Suppressor macrophage treated with lipopolysaccharide for 4 hours (primary cell): Measurements from ENCODE around the gene FRZB.
"Not testable (repeated sequence)": the region's sequence is repeated elsewhere in the genome, so short reads cannot be mapped to it uniquely, and the experiment has no call there.

Source experiments
- DNase-seq: peaks from one replicate; pipeline ENCODE4 v3.0.0-alpha.2; 2020

Gene FRZB, protein sequence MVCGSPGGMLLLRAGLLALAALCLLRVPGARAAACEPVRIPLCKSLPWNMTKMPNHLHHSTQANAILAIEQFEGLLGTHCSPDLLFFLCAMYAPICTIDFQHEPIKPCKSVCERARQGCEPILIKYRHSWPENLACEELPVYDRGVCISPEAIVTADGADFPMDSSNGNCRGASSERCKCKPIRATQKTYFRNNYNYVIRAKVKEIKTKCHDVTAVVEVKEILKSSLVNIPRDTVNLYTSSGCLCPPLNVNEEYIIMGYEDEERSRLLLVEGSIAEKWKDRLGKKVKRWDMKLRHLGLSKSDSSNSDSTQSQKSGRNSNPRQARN

DNA sequence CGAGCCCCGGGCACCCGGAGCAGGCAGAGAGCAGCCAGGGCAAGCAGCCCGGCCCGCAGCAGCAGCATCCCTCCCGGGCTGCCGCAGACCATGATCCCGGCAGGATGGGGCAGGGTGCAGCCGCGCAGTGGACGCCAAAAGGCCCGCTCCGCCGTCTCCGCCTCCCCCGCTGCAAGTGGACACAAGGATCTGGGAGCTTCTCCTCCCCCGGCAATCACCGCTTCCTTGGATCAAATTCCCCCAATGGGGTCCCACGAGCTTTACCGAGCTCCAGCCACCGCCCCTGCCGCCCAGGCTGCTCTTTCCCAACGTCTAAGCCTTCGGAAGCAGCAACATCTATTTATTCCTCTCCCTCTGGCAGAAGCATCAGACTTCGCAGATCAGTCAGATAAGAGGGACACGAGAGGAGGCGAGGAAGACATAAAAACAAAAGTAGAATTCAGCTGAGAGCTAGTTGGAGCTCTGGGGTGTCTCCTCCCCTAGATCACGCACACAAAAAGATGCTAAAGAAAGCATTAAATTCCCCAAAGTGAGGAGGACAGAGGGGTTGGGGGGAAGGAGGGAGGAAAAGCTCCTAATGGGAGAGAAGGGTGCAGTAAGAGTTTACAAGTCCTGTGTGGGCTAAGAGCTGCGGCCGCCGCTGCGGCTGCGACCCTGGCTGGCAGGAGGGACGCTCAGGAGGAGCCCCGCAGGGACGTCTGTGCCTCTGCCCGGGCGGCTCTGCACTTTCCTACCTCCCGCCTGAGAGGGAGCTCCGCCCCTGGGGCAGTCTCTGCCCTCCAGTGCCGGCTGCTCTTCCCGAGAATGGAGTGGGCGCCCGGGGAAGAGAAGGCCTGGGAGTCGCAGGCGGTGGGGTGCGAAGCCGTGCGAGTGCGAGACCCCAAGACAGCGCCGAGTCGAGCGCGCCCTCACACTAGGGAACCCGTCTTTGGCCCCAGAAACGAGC is at the start of gene FRZB:
FRZB (minus strand) TSS at position 177 of the 946 bp plus-strand sequence; CDS start at position 92, 85 bp downstream.
- DNase-seq = no peak

DNA sequence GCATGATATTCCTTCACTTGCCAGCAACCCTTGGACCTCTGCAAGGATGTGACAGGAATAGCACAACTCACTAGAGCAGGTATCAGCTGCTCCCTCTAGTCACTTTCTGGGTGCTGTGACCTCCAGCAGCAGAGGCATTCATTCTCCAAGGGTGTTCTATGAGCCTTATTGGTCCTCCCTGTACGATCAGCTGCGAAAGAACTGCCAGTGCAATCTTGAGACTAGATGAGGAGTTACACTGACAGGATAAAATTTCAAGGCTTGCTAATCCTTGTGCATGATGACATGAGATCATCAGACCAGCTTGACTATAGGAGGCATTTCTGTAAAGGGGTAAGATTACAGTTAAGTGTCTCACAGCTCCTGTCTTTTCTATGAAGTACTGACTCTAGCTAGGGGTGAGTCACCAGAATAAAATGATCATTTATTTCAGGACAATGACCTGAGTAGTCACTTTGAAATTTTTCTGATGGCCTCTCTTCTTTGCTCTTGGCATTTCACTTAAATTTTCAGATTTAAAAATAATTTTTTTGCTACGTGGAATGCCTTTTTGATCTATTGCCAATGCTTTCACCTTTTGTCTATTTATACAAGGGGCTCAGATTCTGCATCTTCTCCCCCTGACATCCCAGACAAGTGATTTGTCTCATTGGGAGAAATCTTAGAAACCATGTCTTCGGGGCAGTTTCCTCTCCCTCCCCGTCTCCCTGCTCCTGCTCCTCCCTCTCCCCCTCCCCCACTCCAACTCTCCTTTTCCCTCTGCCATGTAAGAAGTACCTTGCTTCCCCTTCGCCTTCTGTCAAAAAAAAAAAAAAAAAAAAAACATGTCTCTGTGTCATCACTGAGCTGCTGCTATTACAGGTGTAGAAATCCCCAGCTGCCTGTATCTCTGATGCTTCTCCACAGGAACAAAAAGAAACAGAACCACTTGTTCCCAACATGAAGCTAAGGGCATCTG is 49.2 kb upstream of the FRZB start:
- no peak for DNase-seq

DNA sequence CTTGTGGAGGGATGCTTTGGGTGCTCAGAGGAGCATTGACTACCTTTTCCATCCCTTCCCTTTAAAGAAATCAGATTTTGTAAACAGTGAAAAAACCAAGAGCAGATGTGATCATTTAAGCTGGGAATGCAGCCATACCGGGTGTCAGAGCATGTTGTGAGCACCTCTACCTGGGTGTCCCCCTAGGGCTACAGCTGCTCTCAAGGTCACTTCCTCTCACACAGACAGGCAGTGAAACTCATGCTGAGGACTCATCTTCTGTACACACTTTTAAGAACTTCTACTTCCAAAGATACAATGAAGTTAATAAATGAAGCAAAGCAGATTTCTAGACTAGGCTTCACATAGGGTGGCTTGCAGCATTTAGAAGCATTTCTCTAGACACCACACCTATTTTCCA is 48.4 kb upstream of the FRZB start:
- DNase-seq = no peak

DNA sequence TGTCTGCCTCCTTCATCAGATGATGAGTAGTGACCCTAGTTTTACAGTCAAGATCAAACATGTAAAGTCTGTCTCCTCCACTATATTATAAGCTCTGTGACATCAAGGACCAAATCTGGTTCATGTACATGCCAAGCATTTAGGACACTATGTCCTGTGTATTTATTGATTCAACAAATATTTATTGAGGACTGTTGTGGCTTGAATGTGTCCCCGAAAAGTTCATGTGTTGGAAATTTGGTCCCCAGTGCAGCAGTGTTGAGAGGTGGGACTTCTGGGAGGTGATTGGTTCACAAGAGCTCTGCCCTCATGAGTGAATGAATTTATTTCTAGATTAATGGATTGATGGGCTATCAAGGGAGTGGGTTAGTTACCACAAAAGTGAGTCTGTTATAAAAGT is 46.6 kb upstream of the FRZB start:
- no peak for DNase-seq

DNA sequence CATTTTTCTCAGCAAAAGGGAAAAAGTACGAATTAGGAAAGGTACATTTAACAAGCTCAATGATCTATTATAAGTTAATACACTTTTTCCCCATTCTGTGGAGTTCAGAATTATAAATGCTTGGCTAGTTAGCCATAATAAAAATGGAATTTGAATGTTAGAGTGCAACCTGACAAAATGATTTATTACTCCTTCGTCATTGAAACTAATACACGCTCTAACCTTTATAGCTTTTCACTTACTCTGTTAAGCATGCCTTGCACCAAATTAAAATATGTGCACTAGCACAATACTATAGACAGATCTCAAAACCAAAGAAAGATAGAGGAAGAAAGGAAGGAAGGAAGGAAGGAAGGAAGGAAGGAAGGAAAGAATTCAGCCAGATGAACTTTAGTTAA is 46.1 kb upstream of the FRZB start:
- no peak for DNase-seq

DNA sequence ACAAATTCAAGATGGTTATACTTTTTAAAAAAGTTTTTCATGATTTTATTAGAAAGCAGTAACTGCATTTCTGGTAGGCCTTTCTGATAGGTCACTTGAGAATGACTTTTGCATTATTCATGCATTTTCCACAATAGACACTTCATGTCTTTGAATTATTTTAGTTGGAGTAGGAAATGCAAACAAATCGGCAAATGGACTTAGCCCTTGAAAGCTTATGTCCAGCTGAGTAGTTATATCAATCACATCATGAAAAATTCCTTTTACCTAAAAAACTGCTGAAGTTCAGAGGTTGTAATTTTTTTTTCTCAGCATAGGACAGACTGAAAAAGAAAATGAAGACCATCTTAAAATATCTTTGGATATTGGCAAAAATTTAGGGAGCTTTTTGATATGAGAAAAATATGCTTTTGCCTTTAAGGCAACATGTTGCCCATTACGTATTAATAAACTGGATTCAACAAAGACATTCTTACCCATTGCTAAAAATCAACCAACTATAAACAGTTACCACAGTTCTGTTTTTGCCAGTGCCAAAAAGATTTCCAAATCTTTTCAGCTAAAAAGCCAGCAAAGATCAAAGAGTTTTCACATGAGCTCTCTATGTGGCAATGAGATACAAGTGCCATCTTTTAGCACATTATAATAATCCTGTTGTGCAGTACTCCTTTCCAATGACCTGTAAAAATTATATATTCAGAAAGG is 45.5 kb upstream of the FRZB start:
- DNase-seq = no peak

DNA sequence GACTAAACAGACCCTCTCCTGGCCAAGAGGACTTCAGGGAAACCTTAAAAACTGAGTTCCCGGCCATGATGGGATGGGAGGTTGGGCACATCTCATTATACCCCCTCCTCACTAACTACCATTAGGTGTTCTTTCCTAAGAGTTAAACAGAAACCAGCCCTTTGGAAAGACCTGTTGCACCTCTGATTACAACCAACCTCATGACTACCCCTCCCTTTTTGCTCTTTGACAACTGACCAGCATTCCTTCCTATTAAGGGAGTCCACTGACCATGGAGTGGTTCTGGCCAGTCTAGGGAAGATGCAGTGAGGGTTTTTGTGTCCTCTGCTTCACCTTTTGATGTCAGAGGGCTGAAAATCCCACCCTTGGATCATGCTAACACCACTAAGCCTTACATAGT is 44.5 kb upstream of the FRZB start:
- no peak for DNase-seq

DNA sequence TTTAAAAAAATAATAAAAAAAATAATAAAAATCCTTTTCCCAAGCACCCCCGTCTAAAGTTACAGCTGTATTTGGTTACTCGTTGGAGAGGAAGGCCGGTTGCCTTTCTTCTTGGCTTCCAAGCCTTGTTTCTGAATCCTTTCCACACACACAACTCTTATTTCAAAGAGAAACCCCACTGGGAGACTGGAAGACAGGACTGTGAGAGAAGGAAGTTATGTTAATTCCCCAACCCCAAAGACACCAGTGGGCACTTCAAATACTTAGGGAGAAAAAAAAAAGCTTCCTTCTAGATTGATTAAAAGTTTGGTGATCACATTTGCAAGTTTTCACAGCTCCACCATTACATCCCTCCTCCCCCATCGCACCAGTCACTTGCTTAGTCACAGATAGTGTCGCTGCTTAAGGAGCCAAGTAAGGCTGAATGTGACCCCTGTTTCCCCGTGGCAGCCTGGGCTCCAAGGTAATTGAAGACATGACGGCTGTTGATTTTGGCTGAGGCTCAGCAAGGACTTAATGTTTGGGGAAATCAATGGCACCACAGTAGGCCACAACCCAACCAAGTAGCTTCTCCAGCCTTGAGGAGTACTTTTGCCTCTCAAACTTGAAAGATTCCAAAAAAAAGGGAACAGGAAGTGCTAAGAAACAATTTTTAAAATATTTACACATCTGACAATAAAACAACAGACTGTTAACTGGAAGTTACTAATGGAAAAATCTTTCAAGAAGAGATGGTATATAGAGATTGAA is 40.8 kb upstream of the FRZB start:
- no peak for DNase-seq

DNA sequence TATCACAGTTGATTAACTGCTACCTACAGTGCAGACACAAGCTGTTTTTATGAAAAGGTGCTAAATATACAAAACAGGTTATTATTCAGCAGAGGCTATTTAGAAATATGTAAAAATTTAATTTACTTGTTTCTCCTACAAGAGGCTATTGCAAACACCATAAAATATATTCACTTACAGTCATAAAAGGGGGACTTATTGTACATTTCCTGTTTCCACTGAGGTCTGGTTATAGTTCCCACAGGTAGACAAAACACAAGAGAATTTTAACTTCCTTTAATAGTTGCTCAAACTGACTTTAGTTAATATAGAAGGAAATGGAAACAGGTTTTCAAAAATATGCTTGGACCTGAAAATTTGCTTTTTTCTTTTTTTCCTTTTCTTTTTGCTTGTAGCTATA is 40.0 kb upstream of the FRZB start:
- DNase-seq = no peak

DNA sequence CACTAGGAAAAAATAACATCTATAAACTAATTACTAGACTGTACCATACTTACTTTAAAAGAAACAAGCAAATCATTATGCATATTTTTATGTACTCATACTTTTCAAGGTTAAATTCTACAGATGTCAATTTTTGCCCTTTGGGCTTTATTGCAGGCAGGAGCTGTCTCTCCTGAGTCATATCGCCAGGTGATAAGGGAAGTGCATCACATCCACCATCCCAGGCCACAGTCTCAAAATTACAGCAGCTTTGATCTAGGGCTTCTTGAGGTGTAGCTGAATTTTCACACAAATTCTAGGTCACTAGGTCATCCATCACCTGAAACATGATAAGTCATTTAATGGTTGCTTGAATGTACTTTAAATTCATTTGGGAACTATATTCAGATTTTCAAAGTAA is 38.4 kb upstream of the FRZB start:
- DNase-seq = no peak

DNA sequence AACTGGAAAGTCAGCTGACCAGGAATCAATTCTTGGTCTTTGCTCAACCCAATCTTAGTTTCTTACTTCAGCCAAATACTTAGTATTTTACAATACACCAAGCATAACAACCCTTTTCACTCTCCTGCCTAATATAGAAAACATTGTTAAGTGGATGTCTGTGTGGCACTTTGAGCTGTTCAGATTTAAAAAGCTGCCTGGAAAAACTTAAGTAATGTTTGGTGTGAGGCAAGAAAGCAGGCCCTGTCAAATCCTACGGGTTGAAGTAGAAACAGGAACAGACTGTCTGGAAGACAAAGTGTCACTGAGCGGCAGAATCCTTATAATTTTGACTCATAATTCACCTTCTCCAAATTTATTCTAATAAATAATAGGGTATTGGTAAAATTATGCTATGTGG is 37.1 kb upstream of the FRZB start:
- DNase-seq = no peak

DNA sequence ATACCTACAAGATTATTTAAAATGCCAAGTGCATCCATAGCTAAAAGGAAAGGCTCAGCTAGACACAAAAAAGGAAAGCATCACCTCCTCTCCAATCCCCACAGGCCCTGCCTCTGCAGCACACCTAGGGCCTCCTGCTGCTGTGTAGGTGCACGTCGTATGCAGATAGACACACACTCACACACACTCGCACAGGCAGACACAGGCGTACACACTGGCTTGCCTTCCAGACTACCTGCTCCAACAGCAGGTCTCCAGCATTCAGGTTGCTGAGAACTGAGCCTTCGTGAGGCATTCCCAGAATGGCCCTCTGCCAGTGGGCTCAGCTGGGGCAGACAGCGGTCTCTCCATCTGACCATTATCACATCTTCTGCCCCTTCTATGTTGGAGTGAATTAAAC is 35.3 kb upstream of the FRZB start:
- no peak for DNase-seq

DNA sequence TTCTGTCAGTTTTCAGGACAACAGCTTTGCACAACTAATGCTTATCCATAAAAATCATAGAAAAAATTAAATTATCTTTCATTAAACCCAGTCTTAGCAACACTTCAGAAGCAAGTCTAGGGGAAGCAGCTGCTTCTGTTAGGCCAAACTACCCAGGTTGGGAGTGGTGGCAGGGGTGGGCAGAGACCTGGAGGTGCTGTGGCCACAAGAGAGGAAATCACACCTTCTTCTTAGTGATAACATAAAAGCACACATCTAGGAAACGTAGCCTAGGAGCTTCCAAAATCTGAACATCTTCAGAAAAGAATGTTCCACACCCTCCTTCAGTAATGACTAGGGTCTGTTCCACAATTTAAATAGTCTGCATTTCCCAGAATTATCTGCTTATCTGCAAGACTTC is 32.3 kb upstream of the FRZB start:
- DNase-seq = no peak

DNA sequence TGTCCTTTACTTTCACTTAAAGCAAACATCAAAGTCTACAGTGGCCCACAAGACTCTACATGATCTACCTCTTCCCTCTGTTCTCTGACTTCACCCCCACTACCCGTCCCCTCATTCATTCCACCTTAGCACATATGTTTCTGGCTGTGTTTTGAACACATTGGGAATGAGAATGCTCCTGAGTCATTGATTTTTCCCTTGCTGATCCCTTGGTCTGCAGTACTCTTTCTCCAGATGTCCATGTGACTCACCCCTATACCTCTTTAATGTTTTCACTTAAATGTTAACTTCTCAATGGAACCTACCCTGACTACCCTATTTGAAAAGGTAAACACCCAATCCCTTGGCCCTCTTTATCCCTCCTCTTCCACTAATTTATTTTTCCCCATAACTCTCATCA is 30.7 kb upstream of the FRZB start:
- no peak for DNase-seq

DNA sequence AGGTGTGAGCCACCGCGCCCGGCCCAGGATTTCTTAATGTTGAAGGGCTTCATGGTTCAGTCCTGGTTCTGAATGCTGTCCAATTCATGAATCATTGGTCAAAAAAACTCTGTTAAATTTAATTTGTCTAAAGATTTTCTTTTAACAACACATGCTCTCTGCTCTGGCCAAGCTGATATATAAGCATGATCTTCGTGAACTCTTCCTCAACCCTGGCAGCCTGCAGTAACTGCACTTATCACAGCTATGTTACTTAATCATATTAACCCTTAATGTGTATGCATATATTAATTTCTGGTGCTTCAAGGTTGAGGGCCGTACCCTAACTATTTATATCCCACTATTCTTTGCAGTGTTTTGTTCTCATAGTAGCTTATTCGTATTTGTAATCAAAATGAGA is 29.4 kb upstream of the FRZB start:
- no peak for DNase-seq

DNA sequence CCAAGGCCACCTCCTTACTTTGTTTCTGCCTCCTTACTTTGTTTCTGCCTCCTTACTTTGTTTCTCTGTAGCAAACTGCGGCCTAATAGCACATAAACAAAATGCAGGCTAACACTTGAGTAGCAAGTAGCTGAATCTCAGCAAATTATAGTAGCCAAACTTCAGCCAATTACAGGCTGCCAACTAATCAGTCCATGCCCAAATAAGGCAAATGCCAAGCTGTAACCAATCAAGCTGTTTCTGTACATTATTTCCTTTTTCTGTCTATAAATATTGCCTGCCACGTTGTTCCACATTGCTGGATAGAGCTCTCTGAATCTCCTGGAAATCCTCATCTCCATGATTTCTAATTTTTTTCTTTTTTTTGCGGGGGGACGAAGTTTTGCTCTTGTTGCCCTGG is 28.7 kb upstream of the FRZB start:
- DNase-seq = no peak

DNA sequence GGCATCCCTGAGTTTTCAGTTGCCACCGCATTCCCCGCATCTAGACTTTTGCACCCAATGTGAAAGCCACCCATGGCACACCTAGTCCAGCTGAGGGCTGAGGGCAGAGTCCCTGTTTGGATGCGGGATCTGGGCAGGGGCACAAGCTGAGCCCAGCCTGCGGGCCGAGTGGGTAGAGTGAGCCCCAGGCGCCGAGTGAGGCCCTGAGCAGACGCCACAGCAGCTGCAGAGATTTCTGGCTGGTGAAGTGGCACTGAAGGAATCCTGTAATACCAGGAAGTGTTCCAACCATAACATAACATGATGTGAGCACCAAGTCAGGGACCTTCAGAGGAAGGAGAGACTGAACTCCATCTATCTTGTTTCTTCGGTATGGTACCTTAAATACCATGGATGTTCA is 27.7 kb upstream of the FRZB start:
- no peak for DNase-seq

DNA sequence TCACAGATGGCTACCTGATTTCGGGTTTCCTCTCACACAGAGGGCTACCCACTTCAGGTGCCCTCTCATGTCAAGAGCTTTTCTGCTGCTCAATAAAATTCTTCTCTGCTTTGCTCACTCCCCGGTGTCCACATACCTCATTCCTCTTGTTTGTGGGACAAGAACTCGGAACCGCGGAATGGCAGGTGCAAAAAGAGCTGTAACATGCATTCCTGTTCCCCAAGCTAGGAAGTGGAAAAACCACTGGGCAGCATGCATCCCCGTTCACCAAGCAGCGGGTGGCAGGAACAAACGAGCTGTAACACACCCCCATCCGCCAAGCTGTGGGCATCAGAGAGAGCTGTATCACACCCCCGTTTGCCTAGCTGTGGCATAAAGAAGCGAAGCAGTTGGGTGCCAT is 27.2 kb upstream of the FRZB start:
- no peak for DNase-seq

DNA sequence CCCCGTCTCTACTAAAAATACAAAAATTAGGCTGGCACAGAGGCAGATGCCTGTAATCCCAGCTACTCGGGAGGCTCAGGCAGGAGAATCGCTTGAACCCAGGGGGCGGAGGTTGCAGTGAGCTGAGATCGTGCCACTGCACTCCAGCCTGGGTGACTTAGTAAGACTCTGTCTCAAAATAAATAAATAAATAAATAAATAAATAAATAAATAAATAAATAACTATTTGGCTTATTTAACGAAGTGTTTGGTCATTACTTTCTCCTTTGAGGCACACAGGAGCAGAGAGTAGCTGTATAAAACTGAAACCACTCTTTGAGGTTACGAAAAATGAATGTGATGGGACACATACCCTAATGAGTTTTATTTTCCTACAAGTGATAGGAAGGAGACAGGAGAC is 26.6 kb upstream of the FRZB start:
- not testable (repeated sequence) for DNase-seq

DNA sequence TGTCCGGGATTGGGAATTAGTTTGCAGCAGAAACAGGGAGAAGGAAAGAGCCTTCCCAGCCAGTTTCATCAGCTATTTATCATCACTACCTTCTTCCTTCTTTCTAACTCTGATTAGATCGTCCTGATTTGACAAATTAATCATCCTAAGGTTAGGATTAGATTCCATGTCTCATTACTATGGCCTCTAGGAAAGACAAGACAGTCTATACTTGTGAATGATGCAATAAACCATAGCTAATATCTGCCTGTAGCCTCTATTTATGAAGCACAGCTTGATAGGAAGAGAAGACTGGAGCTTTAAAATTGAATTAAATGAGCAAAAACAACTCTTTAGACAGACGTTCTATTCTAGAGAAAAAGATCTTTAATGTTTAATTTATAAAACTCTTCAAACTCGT is 25.2 kb upstream of the FRZB start:
- DNase-seq = no peak

DNA sequence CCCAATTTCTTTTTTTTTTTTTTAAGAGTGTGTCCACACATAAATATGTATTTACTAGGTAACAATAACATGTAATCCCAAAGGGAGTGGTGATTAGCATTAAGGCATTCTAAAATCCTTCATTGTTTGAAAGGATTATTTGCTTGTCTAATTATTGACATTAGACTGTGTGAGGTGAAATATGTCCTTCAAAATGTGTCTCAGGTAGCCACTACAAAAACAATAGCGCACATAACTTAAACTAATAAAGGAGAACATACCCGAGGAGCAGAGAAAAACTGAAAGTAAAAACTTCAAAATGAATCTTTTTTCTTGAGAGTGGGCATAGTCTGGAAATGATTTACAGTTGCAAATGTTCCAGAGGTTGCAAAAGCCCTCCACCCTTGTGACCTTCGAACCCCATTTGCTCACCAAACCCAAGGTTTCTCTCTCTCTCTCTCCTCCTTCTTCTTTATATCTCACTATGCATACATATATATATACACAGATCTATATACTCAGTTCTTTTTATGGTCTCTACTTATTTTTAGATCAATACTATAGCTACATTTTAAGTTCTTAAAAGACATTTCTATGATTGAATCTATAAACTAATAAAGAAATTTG is 24.4 kb upstream of the FRZB start:
- DNase-seq = no peak
